Activated T-cell treated with anti-CD3 and anti-CD28 coated beads, Interleukin-2, amount 50 U/mL, for 72 hours (primary cell): ENCODE data around the gene GPM6B. TPM values are rescaled to one million over a fixed set of nuclear protein-coding genes. Genes with fewer than 3 reads are reported as not detected.

ENCODE experiments used
- ATAC-seq, 2 donors: fragments of 150-1000 bp; cut with Tn5 transposase; replicated peaks in 1 of 2; 2 replicates each; pipeline ENCODE4 v1.10.0; 2021; ENCODE audit warnings: moderate library complexity in 2 of 2, mild to moderate bottlenecking in 1 of 2
- DNase-seq, 2 donors: peaks; one replicate each; pipeline ENCODE4 v3.0.0; 2021 to 2022; ENCODE audit warnings: mixed read lengths in 1 of 2
- H3K27ac Mint-ChIP-seq: one replicate; pipeline ENCODE4 v1.8.0; 2022; ENCODE audit warnings: mild to moderate bottlenecking, moderate library complexity, mixed read lengths
- H3K27me3 Mint-ChIP-seq: one replicate; pipeline ENCODE4 v1.8.0; 2022; ENCODE audit warnings: low read depth, mixed read lengths
- H3K36me3 Mint-ChIP-seq, 2 donors: one replicate each; pipeline ENCODE4 v1.8.0; 2022; ENCODE audit warnings: mixed read lengths in 2 of 2, mild to moderate bottlenecking in 1 of 2; ENCODE audit not compliant: insufficient read depth in 2 of 2
- H3K4me1 Mint-ChIP-seq: one replicate; pipeline ENCODE4 v1.8.0; 2022; ENCODE audit warnings: low read depth, mixed read lengths
- H3K4me3 Mint-ChIP-seq, 2 donors: one replicate each; pipeline ENCODE4 v1.8.0; 2022; ENCODE audit warnings: mild to moderate bottlenecking in 2 of 2, mixed read lengths in 2 of 2, moderate library complexity in 2 of 2
- H3K9me3 Mint-ChIP-seq, 2 donors: one replicate each; pipeline ENCODE4 v1.8.0; 2022; ENCODE audit warnings: mixed read lengths in 2 of 2
- total RNA-seq, 2 donors: library from RNA; stranded (reverse); gene quantifications; one replicate each; pipeline ENCODE4 v1.2.3, GENCODE V29; 2022

Gene GPM6B
- total RNA-seq, 2 donors from 2014 or later = not detected

GRCh38 chrX:13776387-13776786 is 40.5 kb downstream of the GPM6B start:
- Mint-ChIP-seq H3K4me3 (no peak overlapping the region), H3K36me3 (peaks cover 4 to 7% of the 10 kb centered on the region in 2 donors), H3K4me1 (no peaks in the 10 kb centered on the region), H3K9me3 (no peaks in the 10 kb centered on the region), H3K27ac (no peak overlapping the region), H3K27me3 (peaks cover 6% of the 10 kb centered on the region)
- no peak for DNase-seq
- ATAC-seq = no peak

- H3K36me3 Mint-ChIP-seq = peaks cover 4 to 7% of the 10 kb centered on the region in 2 donors
- no peak overlapping the region for H3K27ac Mint-ChIP-seq
These were observed 41.1 kb downstream of the GPM6B start for GRCh38 chrX:13775837-13776236.

GRCh38 chrX:13774696-13775095 is 42.2 kb downstream of the GPM6B start:
- DNase-seq (no peak), ATAC-seq (no peak)
- no peaks in the 10 kb centered on the region for H3K9me3 Mint-ChIP-seq
- H3K27me3 Mint-ChIP-seq = peaks cover 6% of the 10 kb centered on the region
- H3K36me3 Mint-ChIP-seq = peaks cover 4 to 11% of the 10 kb centered on the region in 2 donors
- no peak overlapping the region for H3K4me3 Mint-ChIP-seq
- H3K4me1 Mint-ChIP-seq = no peaks in the 10 kb centered on the region
- no peak overlapping the region for H3K27ac Mint-ChIP-seq

More at GRCh38 chrX:13775837-13776236, 41.1 kb downstream of the GPM6B start:
- no peak for ATAC-seq
- Mint-ChIP-seq H3K27me3 (peaks cover 6% of the 10 kb centered on the region), H3K4me1 (no peaks in the 10 kb centered on the region), H3K9me3 (no peaks in the 10 kb centered on the region), H3K4me3 (no peak overlapping the region)
- DNase-seq = no peak

- H3K36me3 Mint-ChIP-seq = peaks cover 12 to 31% of the 10 kb centered on the region in 2 donors
- H3K9me3 Mint-ChIP-seq = no peaks in the 10 kb centered on the region
- DNase-seq = no peak
- no peak overlapping the region for H3K4me3 Mint-ChIP-seq
- H3K27ac Mint-ChIP-seq = no peak overlapping the region
- no peak for ATAC-seq
- H3K27me3 Mint-ChIP-seq = peaks cover 15% of the 10 kb centered on the region
- no peaks in the 10 kb centered on the region for H3K4me1 Mint-ChIP-seq
These were observed 46.8 kb downstream of the GPM6B start for GRCh38 chrX:13770013-13770535.

- Mint-ChIP-seq H3K27ac (no peak overlapping the region), H3K36me3 (peaks cover 12 to 31% of the 10 kb centered on the region in 2 donors)
These were observed 48.0 kb downstream of the GPM6B start for GRCh38 chrX:13768939-13769338.

GRCh38 chrX:13764765-13765164 is 52.1 kb downstream of the GPM6B start:
- Mint-ChIP-seq H3K27me3 (peaks cover 15% of the 10 kb centered on the region), H3K9me3 (no peaks in the 10 kb centered on the region), H3K4me3 (no peak overlapping the region), H3K4me1 (peaks cover 5% of the 10 kb centered on the region), H3K36me3 (peaks cover 10 to 22% of the 10 kb centered on the region in 2 donors), H3K27ac (peak overlapping the region; percentile 42)
- DNase-seq (no peak), ATAC-seq (no peak)

More at GRCh38 chrX:13768939-13769338, 48.0 kb downstream of the GPM6B start:
- Mint-ChIP-seq H3K27me3 (peaks cover 15% of the 10 kb centered on the region), H3K4me1 (no peaks in the 10 kb centered on the region), H3K4me3 (no peak overlapping the region), H3K9me3 (no peaks in the 10 kb centered on the region)
- DNase-seq (no peak), ATAC-seq (no peak)

GRCh38 chrX:13764281-13764680 is 52.6 kb downstream of the GPM6B start:
- no peak for ATAC-seq
- peaks cover 15% of the 10 kb centered on the region for H3K27me3 Mint-ChIP-seq
- no peak overlapping the region for H3K4me3 Mint-ChIP-seq
- DNase-seq = no peak
- no peaks in the 10 kb centered on the region for H3K9me3 Mint-ChIP-seq
- H3K27ac Mint-ChIP-seq = no peak overlapping the region
- H3K4me1 Mint-ChIP-seq = peaks cover 5% of the 10 kb centered on the region
- H3K36me3 Mint-ChIP-seq = peaks cover 10 to 22% of the 10 kb centered on the region in 2 donors

- Mint-ChIP-seq H3K27ac (no peak overlapping the region), H3K27me3 (peaks cover 15% of the 10 kb centered on the region), H3K36me3 (peaks cover 10 to 20% of the 10 kb centered on the region in 2 donors), H3K4me3 (no peak overlapping the region), H3K9me3 (no peaks in the 10 kb centered on the region), H3K4me1 (peaks cover 5% of the 10 kb centered on the region)
- ATAC-seq = no peak
- no peak for DNase-seq
These were observed 53.4 kb downstream of the GPM6B start for GRCh38 chrX:13763489-13763888.

GRCh38 chrX:13761606-13762414 is 55.1 kb downstream of the GPM6B start:
- DNase-seq (no peak), ATAC-seq (peak in 1 of 2 donors; percentile 41)
- Mint-ChIP-seq H3K4me1 (peaks cover 5% of the 10 kb centered on the region), H3K9me3 (no peaks in the 10 kb centered on the region), H3K36me3 (peaks cover 8 to 14% of the 10 kb centered on the region in 2 donors), H3K27me3 (peaks cover 14% of the 10 kb centered on the region), H3K4me3 (no peak overlapping the region), H3K27ac (peak overlapping the region; percentile 57)

- H3K27ac Mint-ChIP-seq = no peak overlapping the region
- H3K9me3 Mint-ChIP-seq = no peaks in the 10 kb centered on the region
- peaks cover 5% of the 10 kb centered on the region for H3K4me1 Mint-ChIP-seq
These were observed 56.5 kb downstream of the GPM6B start for GRCh38 chrX:13760426-13760825.

GRCh38 chrX:13759152-13759718 is 57.7 kb downstream of the GPM6B start:
- H3K36me3 Mint-ChIP-seq = peaks cover 2% of the 10 kb centered on the region in 2 donors
- no peak for ATAC-seq
- peak overlapping the region; percentile 9 for H3K27ac Mint-ChIP-seq
- H3K4me1 Mint-ChIP-seq = peaks cover 11% of the 10 kb centered on the region
- no peaks in the 10 kb centered on the region for H3K27me3 Mint-ChIP-seq
- H3K9me3 Mint-ChIP-seq = no peaks in the 10 kb centered on the region
- DNase-seq = no peak
- H3K4me3 Mint-ChIP-seq = no peak overlapping the region

More at GRCh38 chrX:13760426-13760825, 56.5 kb downstream of the GPM6B start:
- Mint-ChIP-seq H3K27me3 (peaks cover under 1% of the 10 kb centered on the region), H3K4me3 (no peak overlapping the region), H3K36me3 (peaks cover 2% of the 10 kb centered on the region in 2 donors)
- DNase-seq = no peak
- ATAC-seq = no peak

GRCh38 chrX:13756381-13756780 is 60.5 kb downstream of the GPM6B start:
- Mint-ChIP-seq H3K27me3 (peaks cover 7% of the 10 kb centered on the region), H3K4me3 (no peak overlapping the region), H3K27ac (no peak overlapping the region), H3K4me1 (peaks cover 16% of the 10 kb centered on the region), H3K36me3 (peaks cover 2 to 10% of the 10 kb centered on the region in 2 donors), H3K9me3 (no peaks in the 10 kb centered on the region)
- no peak for ATAC-seq
- DNase-seq = no peak

GRCh38 chrX:13755254-13755653 is 61.6 kb downstream of the GPM6B start:
- ATAC-seq (no peak), DNase-seq (no peak)
- Mint-ChIP-seq H3K27me3 (peaks cover 7% of the 10 kb centered on the region), H3K27ac (no peak overlapping the region), H3K4me3 (no peak overlapping the region), H3K9me3 (no peaks in the 10 kb centered on the region), H3K36me3 (peaks cover 2 to 10% of the 10 kb centered on the region in 2 donors), H3K4me1 (peaks cover 23% of the 10 kb centered on the region)
